Suprapubic skin (tissue), 4 donors: ENCODE data around the gene EYS. TPM values are rescaled to one million over a fixed set of nuclear protein-coding genes. Genes with fewer than 3 reads are reported as not detected.

Experiments used
- DNase-seq, 2 donors: peaks; one replicate each; pipeline ENCODE4 v3.0.0-alpha.2; 2019; ENCODE audit warnings: low spot score in 2 of 2
- H3K27ac ChIP-seq: fragments of 200-600 bp; sonication (generic); one replicate; pipeline ENCODE4 v1.5.1; 2019
- H3K27me3 ChIP-seq: fragments of 200-600 bp; sonication (generic); one replicate; pipeline ENCODE4 v1.5.1; 2019
- H3K36me3 ChIP-seq: fragments of 200-600 bp; sonication (generic); one replicate; pipeline ENCODE4 v1.5.1; 2019
- H3K4me1 ChIP-seq: fragments of 200-600 bp; sonication (generic); one replicate; pipeline ENCODE4 v1.5.1; 2019
- H3K4me3 ChIP-seq: fragments of 200-600 bp; sonication (generic); one replicate; pipeline ENCODE4 v1.5.1; 2019; ENCODE audit warnings: mild to moderate bottlenecking
- H3K9me3 ChIP-seq: fragments of 200-600 bp; sonication (generic); one replicate; pipeline ENCODE4 v1.5.1; 2019
- EP300 ChIP-seq: sonication (generic); formaldehyde crosslinking; IDR thresholded peaks from one replicate; pipeline ENCODE4 v1.6.1; 2017; ENCODE audit warnings: antibody characterized with exemption
- POLR2A ChIP-seq, 2 donors: fragments of 450-650 bp; IDR thresholded peaks; one replicate each; pipeline ENCODE4 v1.6.1; 2017; ENCODE audit warnings: antibody characterized with exemption in 2 of 2, mild to moderate bottlenecking in 2 of 2, moderate library complexity in 2 of 2
- POLR2AphosphoS5 ChIP-seq, 3 donors: sonication (generic); formaldehyde crosslinking; IDR thresholded peaks; one replicate each; pipeline ENCODE4 v1.6.1; 2017; ENCODE audit warnings: antibody characterized with exemption in 3 of 3
- WGBS: methylation state at CpG from one replicate; pipeline ENCODE4 v1.1.5; 2018; 5-methylcytosine and 5-hydroxymethylcytosine counted together
- total RNA-seq, 4 donors: library from RNA; depleted of rRNA; stranded (reverse); fragments of >200 nt; gene quantifications; one replicate each; pipeline ENCODE4 v1.1.0, GENCODE V29; 2016
- TF ChIP-seq, protein P1 (sequence below), 2 donors: fragments of 200-600 bp in 1 of 2; fragments of 450-650 bp in 1 of 2; sonication (generic) in 1 of 2; IDR thresholded peaks; one replicate each; pipeline ENCODE4 v1.5.1; 2016 to 2019; ENCODE audit warnings: antibody characterized with exemption in 2 of 2, mild to moderate bottlenecking in 1 of 2, moderate library complexity in 1 of 2

Gene EYS
- total RNA-seq, 4 donors from 2014 or later = not detected

- H3K4me3 ChIP-seq = no peak overlapping the region
- no peaks in the 10 kb centered on the region for H3K4me1 ChIP-seq
- no peaks in the 10 kb centered on the region for H3K27me3 ChIP-seq
- H3K36me3 ChIP-seq = no peaks in the 10 kb centered on the region
- no peak for DNase-seq
- WGBS = 38% methylated on average over 5 of the region's 5 CpGs
- no peaks in the 10 kb centered on the region for H3K9me3 ChIP-seq
- no peak overlapping the region for H3K27ac ChIP-seq
- TF ChIP-seq EP300 (no peak), POLR2A (IDR thresholded peaks at IDR 0.05) (no peak), POLR2AphosphoS5 (IDR thresholded peaks at IDR 0.05) (no peak)
- TF ChIP-seq, protein P1, sequence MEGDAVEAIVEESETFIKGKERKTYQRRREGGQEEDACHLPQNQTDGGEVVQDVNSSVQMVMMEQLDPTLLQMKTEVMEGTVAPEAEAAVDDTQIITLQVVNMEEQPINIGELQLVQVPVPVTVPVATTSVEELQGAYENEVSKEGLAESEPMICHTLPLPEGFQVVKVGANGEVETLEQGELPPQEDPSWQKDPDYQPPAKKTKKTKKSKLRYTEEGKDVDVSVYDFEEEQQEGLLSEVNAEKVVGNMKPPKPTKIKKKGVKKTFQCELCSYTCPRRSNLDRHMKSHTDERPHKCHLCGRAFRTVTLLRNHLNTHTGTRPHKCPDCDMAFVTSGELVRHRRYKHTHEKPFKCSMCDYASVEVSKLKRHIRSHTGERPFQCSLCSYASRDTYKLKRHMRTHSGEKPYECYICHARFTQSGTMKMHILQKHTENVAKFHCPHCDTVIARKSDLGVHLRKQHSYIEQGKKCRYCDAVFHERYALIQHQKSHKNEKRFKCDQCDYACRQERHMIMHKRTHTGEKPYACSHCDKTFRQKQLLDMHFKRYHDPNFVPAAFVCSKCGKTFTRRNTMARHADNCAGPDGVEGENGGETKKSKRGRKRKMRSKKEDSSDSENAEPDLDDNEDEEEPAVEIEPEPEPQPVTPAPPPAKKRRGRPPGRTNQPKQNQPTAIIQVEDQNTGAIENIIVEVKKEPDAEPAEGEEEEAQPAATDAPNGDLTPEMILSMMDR (IDR thresholded peaks at IDR 0.05) = peak; percentile 9 to 54
These were observed 1376.2 kb downstream of the EYS start for GRCh38 chr6:64330694-64331307.

DNA sequence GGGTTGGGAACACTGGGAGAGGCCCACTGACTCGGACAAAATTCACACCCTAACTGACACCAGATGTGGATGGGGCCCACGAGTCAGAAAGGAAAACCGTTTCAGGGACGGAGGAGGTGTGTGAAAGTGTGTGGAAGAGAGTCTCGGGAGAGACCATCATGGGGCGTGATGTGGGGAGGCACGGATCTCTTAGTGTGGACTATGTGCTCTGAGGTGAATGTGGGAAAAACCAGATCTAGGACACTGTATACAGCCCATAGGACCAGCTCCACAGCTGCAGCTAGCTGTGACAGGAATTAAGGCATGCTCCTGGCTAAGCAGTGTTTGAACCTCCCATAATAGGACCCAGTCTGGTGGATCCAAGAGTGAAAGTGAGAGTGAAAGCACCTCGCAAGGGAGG lies 1380.1 kb downstream of the EYS start:
- no peaks in the 10 kb centered on the region for H3K4me1 ChIP-seq
- no peaks in the 10 kb centered on the region for H3K36me3 ChIP-seq
- H3K9me3 ChIP-seq = no peaks in the 10 kb centered on the region
- H3K4me3 ChIP-seq = no peak overlapping the region
- 91% methylated on average over 8 of the region's 8 CpGs for WGBS
- no peak overlapping the region for H3K27ac ChIP-seq
- TF ChIP-seq POLR2AphosphoS5 (IDR thresholded peaks at IDR 0.05) (no peak), POLR2A (IDR thresholded peaks at IDR 0.05) (no peak), EP300 (no peak)
- TF ChIP-seq, protein P1 (IDR thresholded peaks at IDR 0.05) = no peak
- no peaks in the 10 kb centered on the region for H3K27me3 ChIP-seq
- no peak for DNase-seq

- Histone ChIP-seq H3K9me3 (no peaks in the 10 kb centered on the region), H3K36me3 (no peaks in the 10 kb centered on the region)
- WGBS = 52% methylated on average over 2 of the region's 2 CpGs
These were observed 1381.9 kb downstream of the EYS start for GRCh38 chr6:64325093-64325492.

GRCh38 chr6:64310214-64310613 lies 1396.8 kb downstream of the EYS start:
- Histone ChIP-seq H3K36me3 (no peaks in the 10 kb centered on the region), H3K4me3 (no peak overlapping the region), H3K4me1 (no peaks in the 10 kb centered on the region), H3K27ac (no peak overlapping the region), H3K27me3 (no peaks in the 10 kb centered on the region), H3K9me3 (no peaks in the 10 kb centered on the region)
- TF ChIP-seq, protein P1 (IDR thresholded peaks at IDR 0.05) = no peak
- TF ChIP-seq POLR2A (IDR thresholded peaks at IDR 0.05) (no peak), POLR2AphosphoS5 (IDR thresholded peaks at IDR 0.05) (no peak), EP300 (no peak)
- DNase-seq = no peak

More at GRCh38 chr6:64325093-64325492, 1381.9 kb downstream of the EYS start:
- Histone ChIP-seq H3K4me1 (no peaks in the 10 kb centered on the region), H3K27me3 (no peaks in the 10 kb centered on the region), H3K4me3 (no peak overlapping the region), H3K27ac (no peak overlapping the region)
- no peak for DNase-seq
- TF ChIP-seq POLR2AphosphoS5 (IDR thresholded peaks at IDR 0.05) (no peak), POLR2A (IDR thresholded peaks at IDR 0.05) (no peak), EP300 (no peak)
- TF ChIP-seq, protein P1 (IDR thresholded peaks at IDR 0.05) = no peak

- H3K4me3 ChIP-seq = no peak overlapping the region
- H3K9me3 ChIP-seq = no peaks in the 10 kb centered on the region
- H3K4me1 ChIP-seq = no peaks in the 10 kb centered on the region
- no peak overlapping the region for H3K27ac ChIP-seq
- H3K36me3 ChIP-seq = no peaks in the 10 kb centered on the region
- no peaks in the 10 kb centered on the region for H3K27me3 ChIP-seq
- no peak for DNase-seq
- 90% methylated on average over 11 of the region's 11 CpGs for WGBS
- TF ChIP-seq EP300 (no peak), POLR2A (IDR thresholded peaks at IDR 0.05) (no peak), POLR2AphosphoS5 (IDR thresholded peaks at IDR 0.05) (no peak)
- TF ChIP-seq, protein P1 (IDR thresholded peaks at IDR 0.05) = no peak
These were observed 1405.5 kb downstream of the EYS start for GRCh38 chr6:64301307-64302236.
